Stimulated activated CD4-positive, alpha-beta T cell treated with anti-CD3 and anti-CD28 coated beads, Interleukin-15, amount 100 ng/mL, for 48 hours (primary cell): ENCODE results near the gene THRB.

Source experiments
- DNase-seq, 2 donors: peaks; one replicate each; pipeline ENCODE4 v3.0.0-alpha.2; 2020; ENCODE audit warnings: low read depth in 2 of 2

THRB gene

GRCh38 chr3:24351779-24352469 is 142.7 kb downstream of the THRB start:
- no peak for DNase-seq

- no peak for DNase-seq
Measured at GRCh38 chr3:24349367-24350019, 145.2 kb downstream of the THRB start.

- no peak for DNase-seq
Measured at GRCh38 chr3:24348348-24348747, 146.3 kb downstream of the THRB start.

GRCh38 chr3:24344784-24345439 is 149.7 kb downstream of the THRB start:
- no peak for DNase-seq

- no peak for DNase-seq
Measured at GRCh38 chr3:24343084-24343783, 151.4 kb downstream of the THRB start.

- no peak for DNase-seq
Measured at GRCh38 chr3:24342275-24342674, 152.4 kb downstream of the THRB start.

- no peak for DNase-seq
Measured at GRCh38 chr3:24341668-24342067, 153.0 kb downstream of the THRB start.

- no peak for DNase-seq
Measured at GRCh38 chr3:24340966-24341365, 153.7 kb downstream of the THRB start.

GRCh38 chr3:24340161-24340560 is 154.5 kb downstream of the THRB start:
- no peak for DNase-seq

- DNase-seq = no peak
Measured at GRCh38 chr3:24339266-24339825, 155.3 kb downstream of the THRB start.

- DNase-seq = no peak
Measured at GRCh38 chr3:24338409-24339130, 156.1 kb downstream of the THRB start.

GRCh38 chr3:24336101-24336500 is 158.5 kb downstream of the THRB start:
- DNase-seq = no peak

- no peak for DNase-seq
Measured at GRCh38 chr3:24332092-24332491, 162.6 kb downstream of the THRB start.

- DNase-seq = no peak
Measured at GRCh38 chr3:24323272-24323671, 171.4 kb downstream of the THRB start.

GRCh38 chr3:24320601-24321000 is 174.0 kb downstream of the THRB start:
- DNase-seq = no peak

- DNase-seq = no peak
Measured at GRCh38 chr3:24318677-24319287, 175.9 kb downstream of the THRB start.

GRCh38 chr3:24316887-24317383 is 177.7 kb downstream of the THRB start:
- DNase-seq = no peak

GRCh38 chr3:24315971-24316370 is 178.7 kb downstream of the THRB start:
- DNase-seq = no peak

- DNase-seq = no peak
Measured at GRCh38 chr3:24315356-24315755, 179.3 kb downstream of the THRB start.

- no peak for DNase-seq
Measured at GRCh38 chr3:24311881-24312280, 182.8 kb downstream of the THRB start.

- no peak for DNase-seq
Measured at GRCh38 chr3:24310887-24311286, 183.8 kb downstream of the THRB start.
